Liver (tissue), 9 donors: ENCODE results near the gene ITIH4. TPM values are rescaled to one million over a fixed set of nuclear protein-coding genes. Genes with fewer than 3 reads are reported as not detected.
A peak's percentile ranks its signal among the peaks of the same experiment; 100 is the strongest.

Experiments
- DNase-seq: peaks from one replicate; pipeline ENCODE4 v3.0.0-alpha.2; 2017; ENCODE audit warnings: low spot score
- H3K27ac ChIP-seq, 2 donors: one replicate each; pipeline ENCODE4 v1.7.0; 2013; ENCODE audit warnings: inconsistent platforms in 2 of 2, low read length in 2 of 2, control low read depth in 1 of 2, low read depth in 1 of 2, mild to moderate bottlenecking in 1 of 2
- H3K27me3 ChIP-seq, 4 donors: one replicate each; pipeline versions ENCODE4 v1.6.1 to v1.7.0; 2013; ENCODE audit warnings: low read length in 3 of 4, inconsistent platforms in 1 of 4, mild to moderate bottlenecking in 1 of 4, moderate library complexity in 1 of 4; ENCODE audit not compliant: control insufficient read depth in 4 of 4, insufficient read depth in 4 of 4
- H3K36me3 ChIP-seq, 4 donors: one replicate each; pipeline versions ENCODE4 v1.6.1 to v1.7.0; 2013; ENCODE audit warnings: low read length in 3 of 4, mild to moderate bottlenecking in 3 of 4, low read depth in 1 of 4, moderate library complexity in 1 of 4; ENCODE audit not compliant: control insufficient read depth in 4 of 4, insufficient read depth in 3 of 4
- H3K4me1 ChIP-seq, 4 donors: one replicate each; pipeline versions ENCODE4 v1.6.1 to v1.7.0; 2013; ENCODE audit warnings: low read length in 3 of 4, mild to moderate bottlenecking in 3 of 4, moderate library complexity in 1 of 4; ENCODE audit not compliant: control insufficient read depth in 4 of 4, insufficient read depth in 4 of 4
- H3K4me3 ChIP-seq, 3 donors: one replicate each; pipeline versions ENCODE4 v1.6.1 to v1.7.0; 2013; ENCODE audit warnings: low read length in 3 of 3, control low read depth in 1 of 3, low read depth in 1 of 3, mild to moderate bottlenecking in 1 of 3
- H3K9ac ChIP-seq, 2 donors: one replicate each; pipeline ENCODE4 v1.7.0; 2013; ENCODE audit warnings: low read length in 2 of 2, mild to moderate bottlenecking in 2 of 2, moderate library complexity in 2 of 2, control low read depth in 1 of 2, low read depth in 1 of 2
- H3K9me3 ChIP-seq, 4 donors: one replicate each; pipeline versions ENCODE4 v1.6.1 to v1.7.0; 2013; ENCODE audit warnings: low read length in 3 of 4; ENCODE audit not compliant: control insufficient read depth in 4 of 4
- ATF3 ChIP-seq: IDR thresholded peaks from 2 replicates; pipeline ENCODE4 v1.6.1; 2016; ENCODE audit warnings: antibody characterized with exemption
- CTCF ChIP-seq: fragments of 150-350 bp; IDR thresholded peaks from 2 replicates; pipeline ENCODE4 v1.5.1; 2017; ENCODE audit warnings: improper control_type of control experiment, low read depth, low read length; ENCODE audit not compliant: missing input control
- EGR1 ChIP-seq, 2 donors: IDR thresholded peaks; 2 replicates each; pipeline ENCODE4 v1.6.1; 2016 to 2018; ENCODE audit warnings: antibody characterized with exemption in 2 of 2, low read depth in 2 of 2
- FOXA1 ChIP-seq: IDR thresholded peaks from 2 replicates; pipeline ENCODE4 v1.6.1; 2016; ENCODE audit warnings: antibody characterized with exemption
- FOXA2 ChIP-seq: IDR thresholded peaks from 2 replicates; pipeline ENCODE4 v1.6.1; 2016; ENCODE audit warnings: antibody characterized with exemption
- GABPA ChIP-seq, 2 donors: IDR thresholded peaks in 1 of 2; conservative IDR thresholded peaks in 1 of 2; 2 replicates each; pipeline ENCODE4 v1.6.1; 2016; ENCODE audit warnings: antibody characterized with exemption in 2 of 2, mild to moderate bottlenecking in 1 of 2, moderate library complexity in 1 of 2
- HNF4A ChIP-seq, 2 donors: conservative IDR thresholded peaks; 2 replicates each; pipeline ENCODE4 v1.6.1; 2016; ENCODE audit warnings: antibody characterized with exemption in 2 of 2, mild to moderate bottlenecking in 2 of 2
- HNF4G ChIP-seq: IDR thresholded peaks from 2 replicates; pipeline ENCODE4 v1.6.1; 2016; ENCODE audit warnings: antibody characterized with exemption
- JUND ChIP-seq, 2 donors: IDR thresholded peaks; 2 replicates each; pipeline ENCODE4 v1.6.1; 2016; ENCODE audit warnings: antibody characterized with exemption in 2 of 2
- MAX ChIP-seq: IDR thresholded peaks from 2 replicates; pipeline ENCODE4 v1.6.1; 2016; ENCODE audit warnings: antibody characterized with exemption
- NR2F2 ChIP-seq: IDR thresholded peaks from 2 replicates; pipeline ENCODE4 v1.6.1; 2016; ENCODE audit warnings: antibody characterized with exemption
- RAD21 ChIP-seq, 2 donors: IDR thresholded peaks; 2 replicates each; pipeline ENCODE4 v1.6.1; 2016; ENCODE audit warnings: antibody characterized with exemption in 2 of 2, mild to moderate bottlenecking in 2 of 2
- REST ChIP-seq: IDR thresholded peaks from 2 replicates; pipeline ENCODE4 v1.6.1; 2016; ENCODE audit warnings: antibody characterized with exemption, mild to moderate bottlenecking
- RXRA ChIP-seq, 2 donors: IDR thresholded peaks; 2 replicates each; pipeline ENCODE4 v1.6.1; 2017 to 2018; ENCODE audit warnings: antibody characterized with exemption in 2 of 2, mild to moderate bottlenecking in 1 of 2
- SP1 ChIP-seq: IDR thresholded peaks from 2 replicates; pipeline ENCODE4 v1.6.1; 2018; ENCODE audit warnings: antibody characterized with exemption, mild to moderate bottlenecking
- TAF1 ChIP-seq: conservative IDR thresholded peaks from 2 replicates; pipeline ENCODE4 v1.6.1; 2016; ENCODE audit warnings: antibody characterized with exemption, mild to moderate bottlenecking
- YY1 ChIP-seq: IDR thresholded peaks from 2 replicates; pipeline ENCODE4 v1.6.1; 2016; ENCODE audit warnings: antibody characterized with exemption, mild to moderate bottlenecking
- ZBTB33 ChIP-seq: IDR thresholded peaks from 2 replicates; pipeline ENCODE4 v1.6.1; 2016; ENCODE audit warnings: antibody characterized with exemption
- WGBS: extraction: QIAGEN DNeasy Blood & Tissue Kit; methylation state at CpG from one replicate; pipeline ENCODE4 v1.1.7; 2013; 5-methylcytosine and 5-hydroxymethylcytosine counted together
- polyA plus RNA-seq, 2 donors: library from polyadenylated mRNA; stranded (reverse) in 1 of 2; unstranded in 1 of 2; fragments of 200-250 nt in 1 of 2; fragments of >200 nt in 1 of 2; fragmentation: Nextera tagmentation in 1 of 2; extraction: Ambion mirVana in 1 of 2; gene quantifications; one replicate each; pipeline versions ENCODE4 v1.2.1 to v1.2.3, GENCODE V29; 2013 to 2015
- total RNA-seq, 2 donors: library from RNA; depleted of rRNA; stranded (reverse); fragments of >200 nt; gene quantifications; one replicate each; pipeline ENCODE4 v1.2.3, GENCODE V29; 2014
- donor health status: healthy.
- donor health status: healthy.
- donor health status: healthy.
- donor health status: healthy.
- donor health status: healthy.

ITIH4 gene
- total and polyA plus RNA-seq, 4 donors: 447 to 3,354 (median 2,410) TPM

GRCh38 chr3:52839268-52839575, 8.8 kb upstream of the ITIH4 start:
- Histone ChIP-seq H3K27me3 (no peaks in the 10 kb centered on the region), H3K4me3 (no peak overlapping the region), H3K27ac (peak overlapping the region in 1 of 2 donors; percentile 30), H3K9me3 (no peaks in the 10 kb centered on the region), H3K4me1 (peaks cover 8 to 55% (median 34%) of the 10 kb centered on the region in 4 donors), H3K9ac (no peak overlapping the region), H3K36me3 (peaks cover 0 to 5% (median 2%) of the 10 kb centered on the region in 4 donors)
- TF ChIP-seq CTCF (no peak), HNF4A (conservative IDR thresholded peaks at IDR 0.05) (no peak), REST (no peak), MAX (no peak), FOXA1 (no peak), RAD21 (IDR thresholded peaks at IDR 0.05) (no peak), JUND (IDR thresholded peaks at IDR 0.05) (no peak), GABPA (IDR thresholded peaks at IDR 0.05 in 1 of 2, conservative IDR thresholded peaks at IDR 0.05 in 1 of 2) (no peak), HNF4G (no peak), EGR1 (IDR thresholded peaks at IDR 0.05; ENCODE audit: low read depth in 2 of 2) (no peak), SP1 (no peak), ZBTB33 (no peak), YY1 (no peak), RXRA (IDR thresholded peaks at IDR 0.05) (no peak), NR2F2 (no peak), TAF1 (no peak), FOXA2 (no peak), ATF3 (no peak)
- no peak for DNase-seq
- WGBS: 86% methylated on average over 2 of the region's 2 CpGs
